Stimulated activated CD4-positive, alpha-beta T cell treated with anti-CD3 and anti-CD28 coated beads, Interleukin-2, amount 100 ng/mL, for 4 hours (primary cell): ENCODE results near the gene AAMP.
"Not testable (repeated sequence)": the region's sequence is repeated elsewhere in the genome, so short reads cannot be mapped to it uniquely, and the experiment has no call there.

Experiments used
- DNase-seq: peaks from one replicate; pipeline ENCODE4 v3.0.0-alpha.2; 2020; ENCODE audit warnings: low read depth

AAMP gene

GRCh38 chr2:218269900-218270720 is at the start of gene AAMP, which contains the start of gene PNKD:
AAMP (minus strand) TSS chr2:218270137; CDS start chr2:218270086, 51 bp downstream.
PNKD (plus strand) TSS chr2:218270519; CDS start chr2:218270536, 17 bp downstream.
- peak; percentile 99 for DNase-seq

- no peak for DNase-seq
Measured at GRCh38 chr2:218318241-218318640, 48.3 kb upstream of the AAMP start.

- no peak for DNase-seq
Measured at GRCh38 chr2:218317835-218318234, 47.9 kb upstream of the AAMP start.

- no peak for DNase-seq
Measured at GRCh38 chr2:218317303-218317630, 47.3 kb upstream of the AAMP start.

- no peak for DNase-seq
Measured at GRCh38 chr2:218315397-218315796, 45.5 kb upstream of the AAMP start.

- DNase-seq, result not testable (repeated sequence)
Measured at GRCh38 chr2:218314764-218315163, 44.8 kb upstream of the AAMP start.

GRCh38 chr2:218313356-218313755 is 43.4 kb upstream of the AAMP start:
- DNase-seq, result no peak

- DNase-seq, result no peak
Measured at GRCh38 chr2:218312267-218312756, 42.4 kb upstream of the AAMP start.

- not testable (repeated sequence) for DNase-seq
Measured at GRCh38 chr2:218311541-218312266, 41.8 kb upstream of the AAMP start.

- DNase-seq, result no peak
Measured at GRCh38 chr2:218310853-218311540, 41.1 kb upstream of the AAMP start.

GRCh38 chr2:218307415-218308090 is 37.6 kb upstream of the AAMP start:
- DNase-seq, result no peak

GRCh38 chr2:218306184-218306920 is 36.4 kb upstream of the AAMP start:
- DNase-seq, result no peak

GRCh38 chr2:218305383-218305782 is 35.4 kb upstream of the AAMP start:
- no peak for DNase-seq

GRCh38 chr2:218301176-218301819 is 31.4 kb upstream of the AAMP start:
- peak; percentile 80 for DNase-seq

GRCh38 chr2:218300141-218300540 is 30.2 kb upstream of the AAMP start:
- DNase-seq, result no peak

- DNase-seq, result no peak
Measured at GRCh38 chr2:218298314-218298875, 28.5 kb upstream of the AAMP start.

- no peak for DNase-seq
Measured at GRCh38 chr2:218296847-218297246, 26.9 kb upstream of the AAMP start.

- DNase-seq, result no peak
Measured at GRCh38 chr2:218296200-218296599, 26.3 kb upstream of the AAMP start.

- DNase-seq, result no peak
Measured at GRCh38 chr2:218295029-218295428, 25.1 kb upstream of the AAMP start.

- no peak for DNase-seq
Measured at GRCh38 chr2:218294430-218295022, 24.6 kb upstream of the AAMP start.
